Measurements from ENCODE around the gene EVX2. TPM values are rescaled to one million over a fixed set of nuclear protein-coding genes. Genes with fewer than 3 reads are reported as not detected.

Gene EVX2
- total RNA-seq, 1 donor from 2014 or later: not detected

- H3K9ac ChIP-seq (ENCODE audit: low read length): no peak overlapping the region
- Mint-ChIP-seq H3K4me1 (ENCODE audit: low read depth, unreplicated experiment) (no peaks in the 10 kb centered on the region), H3K9me3 (ENCODE audit: unreplicated experiment) (peaks cover 37% of the 10 kb centered on the region), H3K27ac (ENCODE audit: unreplicated experiment) (no peak overlapping the region), H3K4me3 (ENCODE audit: unreplicated experiment) (no peak overlapping the region), H3K27me3 (ENCODE audit: low read depth, unreplicated experiment) (peaks cover 81% of the 10 kb centered on the region), H3K36me3 (ENCODE audit: low read depth, unreplicated experiment) (peaks cover 2% of the 10 kb centered on the region)
- H2AFZ ChIP-seq (ENCODE audit: low read depth, low read length): no peak overlapping the region
- FAIRE-seq: no peak
- peaks cover 20% of the 10 kb centered on the region for H4K20me1 ChIP-seq (ENCODE audit: insufficient read depth, low read length)
- H3K27me3 ChIP-seq (ENCODE audit: insufficient read depth, low read length): peaks cover 93% of the 10 kb centered on the region
- no peaks in the 10 kb centered on the region for H3K36me3 ChIP-seq (ENCODE audit: insufficient read depth, low read length)
- H3K27ac ChIP-seq (ENCODE audit: low read depth, low read length): no peak overlapping the region
- no peak for DNase-seq (ENCODE audit: low read depth)
- no peak overlapping the region for H3K4me3 ChIP-seq (ENCODE audit: insufficient read depth, low read depth, low read length)
- TF ChIP-seq CTCF (IDR thresholded peaks at IDR 0.05; ENCODE audit: insufficient read depth, low read depth, low read length) (no peak), EZH2 (IDR thresholded peaks at IDR 0.05; ENCODE audit: insufficient read depth, low read length) (peak; percentile 6)
- H3K4me1 ChIP-seq (ENCODE audit: insufficient read depth, low read length): peaks cover 3% of the 10 kb centered on the region
- peaks cover 3% of the 10 kb centered on the region for H3K9me3 ChIP-seq (ENCODE audit: insufficient read depth, low read depth, low read length)
- H3K4me2 ChIP-seq (ENCODE audit: low read length): no peak overlapping the region
- H3K79me2 ChIP-seq (ENCODE audit: insufficient read depth, low read length): no peaks in the 10 kb centered on the region
These were observed 903 bp upstream of the EVX2 start for GRCh38 chr2:176084611-176085119.

GRCh38 chr2:176082824-176083751, 674 bp downstream of the EVX2 start:
- H3K27me3 Mint-ChIP-seq (ENCODE audit: low read depth, unreplicated experiment): peaks cover 81% of the 10 kb centered on the region
- peaks cover 5% of the 10 kb centered on the region for H3K4me1 Mint-ChIP-seq (ENCODE audit: low read depth, unreplicated experiment)
- Histone ChIP-seq H3K4me2 (ENCODE audit: low read length) (no peak overlapping the region), H3K9ac (ENCODE audit: low read length) (no peak overlapping the region), H3K27ac (ENCODE audit: low read depth, low read length) (no peak overlapping the region), H3K9me3 (ENCODE audit: insufficient read depth, low read depth, low read length) (peaks cover 3% of the 10 kb centered on the region), H3K27me3 (ENCODE audit: insufficient read depth, low read length) (peaks cover 94% of the 10 kb centered on the region), H4K20me1 (ENCODE audit: insufficient read depth, low read length) (peaks cover 20% of the 10 kb centered on the region), H3K36me3 (ENCODE audit: insufficient read depth, low read length) (no peaks in the 10 kb centered on the region), H3K4me1 (ENCODE audit: insufficient read depth, low read length) (peaks cover 3% of the 10 kb centered on the region), H3K79me2 (ENCODE audit: insufficient read depth, low read length) (no peaks in the 10 kb centered on the region), H3K4me3 (ENCODE audit: insufficient read depth, low read depth, low read length) (no peak overlapping the region), H2AFZ (ENCODE audit: low read depth, low read length) (no peak overlapping the region)
- H3K9me3 Mint-ChIP-seq (ENCODE audit: unreplicated experiment): peaks cover 38% of the 10 kb centered on the region
- no peak for FAIRE-seq
- H3K4me3 Mint-ChIP-seq (ENCODE audit: unreplicated experiment): no peak overlapping the region
- H3K27ac Mint-ChIP-seq (ENCODE audit: unreplicated experiment): peak overlapping the region; percentile 7
- no peak for TF ChIP-seq CTCF (IDR thresholded peaks at IDR 0.05; ENCODE audit: insufficient read depth, low read depth, low read length)
- peak; percentile 65 for TF ChIP-seq EZH2 (IDR thresholded peaks at IDR 0.05; ENCODE audit: insufficient read depth, low read length)
- peaks cover 6% of the 10 kb centered on the region for H3K36me3 Mint-ChIP-seq (ENCODE audit: low read depth, unreplicated experiment)
- no peak for DNase-seq (ENCODE audit: low read depth)

- Histone ChIP-seq H3K27ac (ENCODE audit: low read depth, low read length) (no peak overlapping the region), H3K4me1 (ENCODE audit: insufficient read depth, low read length) (peaks cover 3% of the 10 kb centered on the region), H3K9ac (ENCODE audit: low read length) (no peak overlapping the region), H3K4me2 (ENCODE audit: low read length) (no peak overlapping the region), H2AFZ (ENCODE audit: low read depth, low read length) (no peak overlapping the region), H3K4me3 (ENCODE audit: insufficient read depth, low read depth, low read length) (no peak overlapping the region), H3K79me2 (ENCODE audit: insufficient read depth, low read length) (no peaks in the 10 kb centered on the region), H4K20me1 (ENCODE audit: insufficient read depth, low read length) (peaks cover 20% of the 10 kb centered on the region), H3K27me3 (ENCODE audit: insufficient read depth, low read length) (peaks cover 90% of the 10 kb centered on the region), H3K36me3 (ENCODE audit: insufficient read depth, low read length) (no peaks in the 10 kb centered on the region), H3K9me3 (ENCODE audit: insufficient read depth, low read depth, low read length) (peaks cover 3% of the 10 kb centered on the region)
- no peak for DNase-seq (ENCODE audit: low read depth)
- Mint-ChIP-seq H3K27me3 (ENCODE audit: low read depth, unreplicated experiment) (peaks cover 79% of the 10 kb centered on the region), H3K27ac (ENCODE audit: unreplicated experiment) (no peak overlapping the region), H3K4me1 (ENCODE audit: low read depth, unreplicated experiment) (peaks cover 5% of the 10 kb centered on the region), H3K9me3 (ENCODE audit: unreplicated experiment) (peaks cover 37% of the 10 kb centered on the region), H3K4me3 (ENCODE audit: unreplicated experiment) (no peak overlapping the region), H3K36me3 (ENCODE audit: low read depth, unreplicated experiment) (peaks cover 6% of the 10 kb centered on the region)
- FAIRE-seq: no peak
- TF ChIP-seq CTCF (IDR thresholded peaks at IDR 0.05; ENCODE audit: insufficient read depth, low read depth, low read length) (no peak), EZH2 (IDR thresholded peaks at IDR 0.05; ENCODE audit: insufficient read depth, low read length) (no peak)
These were observed 1.3 kb downstream of the EVX2 start for GRCh38 chr2:176082525-176082823.
